HG03196 (cell line): ENCODE results near the gene MXRA7.
"Not testable (repeated sequence)": the region's sequence is repeated elsewhere in the genome, so short reads cannot be mapped to it uniquely, and the experiment has no call there.

Source experiments
- ATAC-seq: cut with Tn5 transposase; IDR thresholded peaks from one replicate; pipeline ENCODE4 v1.9.1; 2021; ENCODE audit not compliant: unreplicated experiment

The MXRA7 gene

GRCh38 chr17:76645481-76645880 is 65.3 kb downstream of the MXRA7 start:
- no peak for ATAC-seq

GRCh38 chr17:76644995-76645394 is 65.8 kb downstream of the MXRA7 start:
- ATAC-seq: no peak

GRCh38 chr17:76643553-76644148 is 67.1 kb downstream of the MXRA7 start, which contains the start of gene ST6GALNAC1:
Gene ST6GALNAC1, minus strand, starts transcription at chr17:76643757. Its CDS starts 119 bp downstream, at chr17:76643638.
- ATAC-seq: no peak

GRCh38 chr17:76642994-76643393 is 67.8 kb downstream of the MXRA7 start:
- ATAC-seq: no peak

- ATAC-seq: no peak
Observed at GRCh38 chr17:76642032-76642561, 68.7 kb downstream of the MXRA7 start.

- ATAC-seq: no peak
Observed at GRCh38 chr17:76641501-76641900, 69.3 kb downstream of the MXRA7 start.

- ATAC-seq: no peak
Observed at GRCh38 chr17:76640550-76641380, 70.0 kb downstream of the MXRA7 start.

- ATAC-seq: no peak
Observed at GRCh38 chr17:76638263-76638662, 72.5 kb downstream of the MXRA7 start.

- not testable (repeated sequence) for ATAC-seq
Observed at GRCh38 chr17:76636486-76637206, 74.1 kb downstream of the MXRA7 start.

GRCh38 chr17:76635659-76636360 is 75.0 kb downstream of the MXRA7 start:
- no peak for ATAC-seq

- ATAC-seq: no peak
Observed at GRCh38 chr17:76635039-76635438, 75.7 kb downstream of the MXRA7 start.

GRCh38 chr17:76633628-76634328 is 77.0 kb downstream of the MXRA7 start:
- no peak for ATAC-seq

- no peak for ATAC-seq
Observed at GRCh38 chr17:76631821-76632565, 78.8 kb downstream of the MXRA7 start.

GRCh38 chr17:76630151-76630550 is 80.6 kb downstream of the MXRA7 start:
- ATAC-seq: no peak
